Calu3 (cell line): Measurements from ENCODE around the gene FTSJ3. TPM values are rescaled to one million over a fixed set of nuclear protein-coding genes. Genes with fewer than 3 reads are reported as not detected.
A peak's percentile ranks its signal among the peaks of the same experiment; 100 is the strongest.

ENCODE experiments used
- BruUV-seq: library from RNA; stranded (reverse); fragments of 400-500 nt; replicated peaks from 2 replicates; lab custom pipeline; 2021; lab: Mats Ljungman, UMichigan
- CTCF ChIA-PET: fragments of 300-600 bp; sonication (Branson Sonifier 250); formaldehyde crosslinking; loops from one replicate; lab custom pipeline; 2022; ENCODE audit warnings: antibody characterized with exemption; lab: Charles Lee
- DNase-seq: peaks from one replicate; pipeline ENCODE4 v3.0.0; 2022
- H3K27ac Mint-ChIP-seq: one replicate; pipeline ENCODE4 v1.8.0; 2022; ENCODE audit warnings: mixed read lengths; ENCODE audit not compliant: unreplicated experiment
- H3K27me3 Mint-ChIP-seq: one replicate; pipeline ENCODE4 v1.8.0; 2022; ENCODE audit warnings: mixed read lengths; ENCODE audit not compliant: unreplicated experiment
- H3K36me3 Mint-ChIP-seq: one replicate; pipeline ENCODE4 v1.8.0; 2022; ENCODE audit warnings: mild to moderate bottlenecking, moderate library complexity, mixed read lengths; ENCODE audit not compliant: insufficient read depth, unreplicated experiment
- H3K4me1 Mint-ChIP-seq: one replicate; pipeline ENCODE4 v1.8.0; 2022; ENCODE audit warnings: mild to moderate bottlenecking, low read depth, mixed read lengths; ENCODE audit not compliant: unreplicated experiment
- H3K4me3 Mint-ChIP-seq: one replicate; pipeline ENCODE4 v1.8.0; 2022; ENCODE audit warnings: mild to moderate bottlenecking, low read depth, moderate library complexity, mixed read lengths; ENCODE audit not compliant: unreplicated experiment
- H3K9me3 Mint-ChIP-seq: one replicate; pipeline ENCODE4 v1.8.0; 2022; ENCODE audit warnings: low read depth, mixed read lengths; ENCODE audit not compliant: unreplicated experiment
- CTCF ChIP-seq: fragments of 200-600 bp; IDR thresholded peaks from one replicate; pipeline ENCODE4 v1.8.0; 2022; ENCODE audit warnings: antibody characterized with exemption; ENCODE audit not compliant: unreplicated experiment
- intact Hi-C: fragments of 100-400 bp; cut with micrococcal nuclease; formaldehyde crosslinking; loops from one replicate; pipeline ENCODE4 v1.10.0; 2022; ENCODE audit not compliant: unreplicated experiment
- total RNA-seq: library from RNA; stranded (reverse); gene quantifications from 2 replicates; pipeline ENCODE4 v1.2.3, GENCODE V29; 2022

FTSJ3 gene
- total RNA-seq, 1 experiment from 2014 or later = 43.3 TPM

- CTCF ChIA-PET = no interaction called here
- peaks cover 64% of the 10 kb centered on the region for H3K4me1 Mint-ChIP-seq
- H3K27ac Mint-ChIP-seq = peak overlapping the region; percentile 17
- no peak for TF ChIP-seq CTCF
- no peaks in the 10 kb centered on the region for H3K27me3 Mint-ChIP-seq
- BruUV-seq = no TSS peak
- H3K4me3 Mint-ChIP-seq = peak overlapping the region; percentile 0
- no peaks in the 10 kb centered on the region for H3K9me3 Mint-ChIP-seq
- DNase-seq = no peak
- peaks cover 25% of the 10 kb centered on the region for H3K36me3 Mint-ChIP-seq
- intact Hi-C loops = no loop called here
Measured at GRCh38 chr17:63780928-63781327, 46.5 kb downstream of the FTSJ3 start.

DNA sequence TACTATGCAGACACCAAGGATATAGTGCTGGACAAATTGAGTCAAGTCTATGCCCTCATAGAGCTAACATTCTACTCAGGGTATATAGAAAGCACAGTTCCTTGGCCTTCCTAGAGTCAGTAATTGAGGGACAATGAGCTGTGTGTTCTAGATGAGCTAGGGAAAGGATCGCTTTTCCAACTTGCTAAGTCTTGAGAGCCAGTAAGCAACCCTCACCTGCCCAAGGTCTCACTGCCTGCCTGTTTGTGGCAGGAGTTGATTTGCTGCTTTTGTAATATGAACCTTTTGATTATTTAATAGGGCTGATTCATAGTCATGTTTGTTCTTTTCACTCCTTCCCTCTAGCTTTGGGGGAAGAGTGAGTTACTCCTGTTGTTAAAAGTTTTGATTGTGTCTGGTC, 47.0 kb downstream of the FTSJ3 start:
- DNase-seq = peak; percentile 49
- intact Hi-C loops = no loop called here
- H3K27ac Mint-ChIP-seq = peak overlapping the region; percentile 17

GRCh38 chr17:63775420-63775819, 52.0 kb downstream of the FTSJ3 start:
- Mint-ChIP-seq H3K4me1 (peaks cover 50% of the 10 kb centered on the region), H3K9me3 (peaks cover 2% of the 10 kb centered on the region), H3K36me3 (peaks cover 49% of the 10 kb centered on the region), H3K27me3 (no peaks in the 10 kb centered on the region), H3K4me3 (peak overlapping the region; percentile 73), H3K27ac (peak overlapping the region; percentile 72)
- no peak for TF ChIP-seq CTCF
- intact Hi-C loops = no loop called here
- CTCF ChIA-PET = interaction anchor here (0.6 to 1.7 kb wide), 2 partner anchors 9 to 65 kb away, joined by 3 to 8 read pairs; no protein-coding TSS in a partner anchor
- DNase-seq = no peak
- no TSS peak for BruUV-seq

More for the DNA sequence above, 47.0 kb downstream of the FTSJ3 start:
- peaks cover 26% of the 10 kb centered on the region for H3K36me3 Mint-ChIP-seq
- H3K4me3 Mint-ChIP-seq = no peak overlapping the region
- no peak for TF ChIP-seq CTCF
- H3K27me3 Mint-ChIP-seq = no peaks in the 10 kb centered on the region
- CTCF ChIA-PET = interaction anchor here (0.8 kb wide), 1 partner anchor 74 kb away, joined by 3 read pairs; no protein-coding TSS in a partner anchor
- H3K4me1 Mint-ChIP-seq = peaks cover 69% of the 10 kb centered on the region
- no peaks in the 10 kb centered on the region for H3K9me3 Mint-ChIP-seq
- no TSS peak for BruUV-seq

- CTCF ChIA-PET = interaction anchor here (0.6 to 1.7 kb wide), 3 partner anchors 10 to 65 kb away, joined by 3 to 8 read pairs (median 3); no protein-coding TSS in a partner anchor
- no peak for TF ChIP-seq CTCF
- peaks cover 2% of the 10 kb centered on the region for H3K9me3 Mint-ChIP-seq
- H3K27ac Mint-ChIP-seq = peak overlapping the region; percentile 72
- no peaks in the 10 kb centered on the region for H3K27me3 Mint-ChIP-seq
- intact Hi-C loops = no loop called here
- H3K4me1 Mint-ChIP-seq = peaks cover 50% of the 10 kb centered on the region
- BruUV-seq = TSS peak; percentile 34
- H3K36me3 Mint-ChIP-seq = peaks cover 54% of the 10 kb centered on the region
- H3K4me3 Mint-ChIP-seq = peak overlapping the region; percentile 73
- DNase-seq = no peak
Measured at GRCh38 chr17:63774969-63775265, 52.5 kb downstream of the FTSJ3 start.
